Measurements from ENCODE around the gene MACO1.

GRCh38 chr1:25522031-25522655 is 91.4 kb downstream of the MACO1 start:
- TF ChIP-seq EZH2phosphoT487 (IDR thresholded peaks at IDR 0.05; ENCODE audit: insufficient read depth, low read depth) (no peak), EZH2 (IDR thresholded peaks at IDR 0.05; ENCODE audit: insufficient read depth, poor library complexity, severe bottlenecking) (no peak)

All from GM23248 (cell line).